NCI-H526 (cell line): ENCODE results near the gene ATP2B1.
"Not testable (repeated sequence)": the region's sequence is repeated elsewhere in the genome, so short reads cannot be mapped to it uniquely, and the experiment has no call there.

Experiments used
- DNase-seq, 2 experiments: peaks; one replicate each; lab custom pipeline; 2025; lab: John Stamatoyannopoulos, UW

The ATP2B1 gene

GRCh38 chr12:89708565-89709156 lies at the start of gene ATP2B1:
Gene ATP2B1 (minus strand): TSS chr12:89708838. CDS start chr12:89655886, 52,952 bp downstream.
- peak; percentile 51 to 93 for DNase-seq

- DNase-seq = not testable (repeated sequence)
Observed at GRCh38 chr12:89757987-89758386, 49.3 kb upstream of the ATP2B1 start.

- no peak for DNase-seq
Observed at GRCh38 chr12:89756585-89757398, 48.2 kb upstream of the ATP2B1 start.

- no peak for DNase-seq
Observed at GRCh38 chr12:89756194-89756584, 47.6 kb upstream of the ATP2B1 start.

GRCh38 chr12:89753997-89754396 lies 45.4 kb upstream of the ATP2B1 start:
- no peak for DNase-seq

- DNase-seq = no peak
Observed at GRCh38 chr12:89752341-89752740, 43.7 kb upstream of the ATP2B1 start.

GRCh38 chr12:89750389-89751351 lies 42.0 kb upstream of the ATP2B1 start:
- no peak for DNase-seq

- DNase-seq = no peak
Observed at GRCh38 chr12:89748791-89749190, 40.2 kb upstream of the ATP2B1 start.

GRCh38 chr12:89745286-89745685 lies 36.6 kb upstream of the ATP2B1 start:
- no peak for DNase-seq

- no peak for DNase-seq
Observed at GRCh38 chr12:89742337-89743022, 33.8 kb upstream of the ATP2B1 start.

- no peak for DNase-seq
Observed at GRCh38 chr12:89740943-89741342, 32.3 kb upstream of the ATP2B1 start.

GRCh38 chr12:89736995-89737394 lies 28.4 kb upstream of the ATP2B1 start:
- no peak for DNase-seq

GRCh38 chr12:89733579-89734201 lies 25.1 kb upstream of the ATP2B1 start:
- no peak for DNase-seq

GRCh38 chr12:89732522-89732921 lies 23.9 kb upstream of the ATP2B1 start:
- no peak for DNase-seq

- DNase-seq = no peak
Observed at GRCh38 chr12:89731614-89732013, 23.0 kb upstream of the ATP2B1 start.

GRCh38 chr12:89731089-89731488 lies 22.5 kb upstream of the ATP2B1 start:
- no peak for DNase-seq

- DNase-seq = no peak
Observed at GRCh38 chr12:89729946-89730459, 21.4 kb upstream of the ATP2B1 start.

- no peak for DNase-seq
Observed at GRCh38 chr12:89723276-89723675, 14.6 kb upstream of the ATP2B1 start.

- no peak for DNase-seq
Observed at GRCh38 chr12:89721291-89721987, 12.8 kb upstream of the ATP2B1 start.

GRCh38 chr12:89717759-89718523 lies 9.3 kb upstream of the ATP2B1 start:
- DNase-seq = no peak
